ENCODE data around the gene IER2. TPM values are rescaled to one million over a fixed set of nuclear protein-coding genes. Genes with fewer than 3 reads are reported as not detected.
"Not testable (repeated sequence)": the region's sequence is repeated elsewhere in the genome, so short reads cannot be mapped to it uniquely, and the experiment has no call there.

The IER2 gene
- total RNA-seq, 3 donors from 2014 or later (not counting 1 experiment from before 2014, with no cell fraction given), result 668 to 1,112 (median 949) TPM

GRCh38 chr19:13173139-13173737, 23.0 kb downstream of the IER2 start:
- no peaks in the 10 kb centered on the region for H3K9me3 ChIP-seq (ENCODE audit: control insufficient read depth, insufficient read depth, low read length)
- H3K4me3 ChIP-seq (ENCODE audit: low read length), result no peak overlapping the region
- H3K4me1 ChIP-seq (ENCODE audit: control insufficient read depth, insufficient read depth, low read length), result peaks cover 59% of the 10 kb centered on the region
- Mint-ChIP-seq H3K36me3 (no peaks in the 10 kb centered on the region), H3K4me1 (peaks cover 35 to 48% of the 10 kb centered on the region in 2 donors), H3K4me3 (peak overlapping the region; percentile 37), H3K27me3 (ENCODE audit: low read depth in 2 of 2) (no peaks in the 10 kb centered on the region), H3K27ac (peak overlapping the region; percentile 84 to 88), H3K9me3 (no peaks in the 10 kb centered on the region)
- TF ChIP-seq CTCF (IDR thresholded peaks at IDR 0.05), result no peak
- H3K27me3 ChIP-seq (ENCODE audit: control insufficient read depth, insufficient read depth, low read length), result no peaks in the 10 kb centered on the region
- DNase-seq (no peak), ATAC-seq (peak in 1 of 3 donors; percentile 13)
- WGBS (ENCODE audit: insufficient coverage), result 78% methylated on average over 6 of the region's 12 CpGs
- intact Hi-C loops (cut with micrococcal nuclease), result no loop called here
- H3K36me3 ChIP-seq (ENCODE audit: control insufficient read depth, insufficient read depth, low read length), result no peaks in the 10 kb centered on the region
- H3K27ac ChIP-seq (ENCODE audit: low read length), result peak overlapping the region; percentile 80

- peaks cover 49% of the 10 kb centered on the region for H3K4me1 ChIP-seq (ENCODE audit: control insufficient read depth, insufficient read depth, low read length)
- Mint-ChIP-seq H3K4me3 (no peak overlapping the region), H3K36me3 (no peaks in the 10 kb centered on the region), H3K27me3 (ENCODE audit: low read depth in 2 of 2) (no peaks in the 10 kb centered on the region), H3K9me3 (no peaks in the 10 kb centered on the region), H3K4me1 (peaks cover 13 to 32% of the 10 kb centered on the region in 2 donors), H3K27ac (no peak overlapping the region)
- WGBS (ENCODE audit: insufficient coverage), result 94% methylated on average over 8 of the region's 8 CpGs
- intact Hi-C loops (cut with micrococcal nuclease), result no loop called here
- no peaks in the 10 kb centered on the region for H3K9me3 ChIP-seq (ENCODE audit: control insufficient read depth, insufficient read depth, low read length)
- DNase-seq (no peak), ATAC-seq (no peak)
- TF ChIP-seq CTCF (IDR thresholded peaks at IDR 0.05), result no peak
- no peak overlapping the region for H3K27ac ChIP-seq (ENCODE audit: low read length)
- no peak overlapping the region for H3K4me3 ChIP-seq (ENCODE audit: low read length)
- no peaks in the 10 kb centered on the region for H3K36me3 ChIP-seq (ENCODE audit: control insufficient read depth, insufficient read depth, low read length)
- H3K27me3 ChIP-seq (ENCODE audit: control insufficient read depth, insufficient read depth, low read length), result no peaks in the 10 kb centered on the region
Observed at GRCh38 chr19:13176345-13176744, 26.1 kb downstream of the IER2 start.

GRCh38 chr19:13177584-13177983, 27.4 kb downstream of the IER2 start:
- WGBS (ENCODE audit: insufficient coverage), result 100% methylated on average over 5 of the region's 5 CpGs
- H3K36me3 ChIP-seq (ENCODE audit: control insufficient read depth, insufficient read depth, low read length); H3K9me3 Mint-ChIP-seq; H3K4me3 ChIP-seq (ENCODE audit: low read length); H3K27me3 Mint-ChIP-seq (ENCODE audit: low read depth in 2 of 2); H3K27ac ChIP-seq (ENCODE audit: low read length); H3K4me3 Mint-ChIP-seq; DNase-seq; intact Hi-C loops (cut with micrococcal nuclease); ATAC-seq; H3K27me3 ChIP-seq (ENCODE audit: control insufficient read depth, insufficient read depth, low read length); H3K9me3 ChIP-seq (ENCODE audit: control insufficient read depth, insufficient read depth, low read length); H3K27ac Mint-ChIP-seq; H3K36me3 Mint-ChIP-seq: not testable (repeated sequence)
- H3K4me1 Mint-ChIP-seq, result peaks cover 13 to 29% of the 10 kb centered on the region in 2 donors
- peaks cover 49% of the 10 kb centered on the region for H3K4me1 ChIP-seq (ENCODE audit: control insufficient read depth, insufficient read depth, low read length)

- H3K36me3 ChIP-seq (ENCODE audit: control insufficient read depth, insufficient read depth, low read length); H3K9me3 Mint-ChIP-seq; ATAC-seq; DNase-seq; intact Hi-C loops (cut with micrococcal nuclease); H3K9me3 ChIP-seq (ENCODE audit: control insufficient read depth, insufficient read depth, low read length); H3K27ac ChIP-seq (ENCODE audit: low read length); H3K4me3 Mint-ChIP-seq; H3K36me3 Mint-ChIP-seq; H3K4me3 ChIP-seq (ENCODE audit: low read length); H3K27me3 ChIP-seq (ENCODE audit: control insufficient read depth, insufficient read depth, low read length); H3K27me3 Mint-ChIP-seq (ENCODE audit: low read depth in 2 of 2); H3K27ac Mint-ChIP-seq: not testable (repeated sequence)
- H3K4me1 ChIP-seq (ENCODE audit: control insufficient read depth, insufficient read depth, low read length), result peaks cover 49% of the 10 kb centered on the region
- 94% methylated on average over 10 of the region's 10 CpGs for WGBS (ENCODE audit: insufficient coverage)
- H3K4me1 Mint-ChIP-seq, result peaks cover 6 to 22% of the 10 kb centered on the region in 2 donors
Observed at GRCh38 chr19:13178291-13178690, 28.1 kb downstream of the IER2 start.
